Activated CD8-positive, alpha-beta T cell treated with anti-CD3 and anti-CD28 coated beads for 36 hours (primary cell): Measurements from ENCODE around the gene TMEM125. TPM values are rescaled to one million over a fixed set of nuclear protein-coding genes. Genes with fewer than 3 reads are reported as not detected.

Source experiments
- ATAC-seq: fragments of 200-7000 bp; cut with Tn5 transposase; one replicate; pipeline ENCODE4 v1.10.0; 2021; ENCODE audit warnings: mild to moderate bottlenecking, moderate library complexity
- CTCF ChIA-PET: fragments of 350-600 bp; sonication (Branson Sonifier 250); formaldehyde crosslinking; loops from one replicate; lab custom pipeline; 2021; ENCODE audit warnings: antibody characterized with exemption; lab: Charles Lee
- POLR2A ChIA-PET: fragments of 350-600 bp; sonication (Branson Sonifier 250); formaldehyde crosslinking; loops from one replicate; lab custom pipeline; 2021; ENCODE audit warnings: antibody characterized with exemption; lab: Charles Lee
- DNase-seq: peaks from one replicate; pipeline ENCODE4 v3.0.0-alpha.2; 2020
- H3K27ac Mint-ChIP-seq: one replicate; pipeline ENCODE4 v1.8.0; 2021; ENCODE audit warnings: mild to moderate bottlenecking, mixed read lengths
- H3K27me3 Mint-ChIP-seq: one replicate; pipeline ENCODE4 v1.8.0; 2021; ENCODE audit warnings: mixed read lengths
- H3K36me3 Mint-ChIP-seq: one replicate; pipeline ENCODE4 v1.8.0; 2021; ENCODE audit warnings: low read depth, mixed read lengths
- H3K4me1 Mint-ChIP-seq: one replicate; pipeline ENCODE4 v1.8.0; 2021; ENCODE audit warnings: low read depth, mixed read lengths
- H3K4me3 Mint-ChIP-seq: one replicate; pipeline ENCODE4 v1.8.0; 2021; ENCODE audit warnings: mild to moderate bottlenecking, moderate library complexity, mixed read lengths
- H3K9me3 Mint-ChIP-seq: one replicate; pipeline ENCODE4 v1.8.0; 2021; ENCODE audit warnings: mixed read lengths
- CTCF ChIP-seq: fragments of 200-600 bp; IDR thresholded peaks from one replicate; pipeline ENCODE4 v1.8.0; 2022; ENCODE audit warnings: antibody characterized with exemption, mild to moderate bottlenecking
- intact Hi-C: fragments of 100-400 bp; cut with micrococcal nuclease; formaldehyde crosslinking; loops from one replicate; pipeline ENCODE4 v1.10.0; 2022
- total RNA-seq, 2 experiments: library from RNA; stranded (reverse); gene quantifications; one replicate each; pipeline ENCODE4 v1.2.3, GENCODE V29; 2021

The TMEM125 gene
- total RNA-seq, 2 experiments from 2014 or later, result 0.81 TPM; not detected in 1

- H3K36me3 Mint-ChIP-seq, result no peaks in the 10 kb centered on the region
- ATAC-seq, result no peak
- no peaks in the 10 kb centered on the region for H3K9me3 Mint-ChIP-seq
- H3K27ac Mint-ChIP-seq, result no peak overlapping the region
- H3K4me1 Mint-ChIP-seq, result no peaks in the 10 kb centered on the region
- H3K4me3 Mint-ChIP-seq, result no peak overlapping the region
- ChIA-PET POLR2A (no interaction called here), CTCF (interaction anchor here (1.3 to 1.4 kb wide), 2 partner anchors 12 to 136 kb away, joined by 3 to 4 read pairs; no protein-coding TSS in a partner anchor)
- TF ChIP-seq CTCF, result no peak
- no peaks in the 10 kb centered on the region for H3K27me3 Mint-ChIP-seq
- intact Hi-C loops, result no loop called here
- DNase-seq, result no peak
Measured at GRCh38 chr1:43232482-43232881, 37.3 kb upstream of the TMEM125 start.

GRCh38 chr1:43233631-43234030, 36.2 kb upstream of the TMEM125 start:
- Mint-ChIP-seq H3K4me3 (no peak overlapping the region), H3K36me3 (no peaks in the 10 kb centered on the region), H3K4me1 (no peaks in the 10 kb centered on the region), H3K27me3 (no peaks in the 10 kb centered on the region), H3K27ac (no peak overlapping the region), H3K9me3 (no peaks in the 10 kb centered on the region)
- DNase-seq (no peak), ATAC-seq (no peak)
- intact Hi-C loops, result no loop called here
- CTCF ChIA-PET, result interaction anchor here (1.0 to 1.7 kb wide), 4 partner anchors 10 to 181 kb away, joined by 3 to 6 read pairs (median 4); no protein-coding TSS in a partner anchor
- POLR2A ChIA-PET, result no interaction called here
- no peak for TF ChIP-seq CTCF

- no peak for TF ChIP-seq CTCF
- Mint-ChIP-seq H3K4me3 (no peak overlapping the region), H3K9me3 (no peaks in the 10 kb centered on the region), H3K27me3 (no peaks in the 10 kb centered on the region), H3K36me3 (no peaks in the 10 kb centered on the region), H3K27ac (no peak overlapping the region), H3K4me1 (no peaks in the 10 kb centered on the region)
- DNase-seq, result no peak
- no peak for ATAC-seq
- ChIA-PET POLR2A (no interaction called here), CTCF (interaction anchor here (1.0 to 1.7 kb wide), 2 partner anchors 10 to 180 kb away, joined by 3 to 6 read pairs; no protein-coding TSS in a partner anchor)
- intact Hi-C loops, result no loop called here
Measured at GRCh38 chr1:43234267-43234666, 35.5 kb upstream of the TMEM125 start.

GRCh38 chr1:43235040-43235439, 34.7 kb upstream of the TMEM125 start:
- ChIA-PET CTCF (interaction anchor here (1.0 to 1.7 kb wide), 2 partner anchors 9 to 180 kb away, joined by 3 to 6 read pairs; no protein-coding TSS in a partner anchor), POLR2A (no interaction called here)
- H3K4me1 Mint-ChIP-seq, result no peaks in the 10 kb centered on the region
- H3K4me3 Mint-ChIP-seq, result no peak overlapping the region
- H3K27me3 Mint-ChIP-seq, result no peaks in the 10 kb centered on the region
- no peak for ATAC-seq
- H3K36me3 Mint-ChIP-seq, result no peaks in the 10 kb centered on the region
- intact Hi-C loops, result no loop called here
- H3K27ac Mint-ChIP-seq, result no peak overlapping the region
- no peak for DNase-seq
- no peak for TF ChIP-seq CTCF
- no peaks in the 10 kb centered on the region for H3K9me3 Mint-ChIP-seq

- no peaks in the 10 kb centered on the region for H3K36me3 Mint-ChIP-seq
- DNase-seq (no peak), ATAC-seq (no peak)
- no peaks in the 10 kb centered on the region for H3K4me1 Mint-ChIP-seq
- CTCF ChIA-PET, result no interaction called here
- no peak overlapping the region for H3K27ac Mint-ChIP-seq
- TF ChIP-seq CTCF, result no peak
- H3K27me3 Mint-ChIP-seq, result no peaks in the 10 kb centered on the region
- H3K9me3 Mint-ChIP-seq, result no peaks in the 10 kb centered on the region
- no peak overlapping the region for H3K4me3 Mint-ChIP-seq
- intact Hi-C loops, result no loop called here
- POLR2A ChIA-PET, result no interaction called here
Measured at GRCh38 chr1:43235451-43236121, 34.2 kb upstream of the TMEM125 start.
